IMR-90 (cell line): Measurements from ENCODE around the gene PAQR5. TPM values are rescaled to one million over a fixed set of nuclear protein-coding genes. Genes with fewer than 3 reads are reported as not detected.
A peak's percentile ranks its signal among the peaks of the same experiment; 100 is the strongest.

Experiments
- ATAC-seq: fragments of 200-7000 bp; cut with Tn5 transposase; 2 replicates; pipeline ENCODE4 v1.9.1; 2020; ENCODE audit warnings: low read depth, mild to moderate bottlenecking, moderate library complexity
- BruUV-seq: library from RNA; stranded (reverse); fragments of 400-500 nt; replicated peaks from 2 replicates; lab custom pipeline; 2021; lab: Mats Ljungman, UMichigan
- CTCF ChIA-PET: fragments of 300-600 bp; formaldehyde crosslinking; extraction: SDS; loops from one replicate; lab custom pipeline; 2021; ENCODE audit warnings: antibody characterized with exemption; lab: Yijun Ruan, JAX
- POLR2A ChIA-PET: fragments of 300-600 bp; sonication (Branson Sonifier 250); formaldehyde crosslinking; loops from one replicate; lab custom pipeline; 2022; ENCODE audit warnings: antibody characterized with exemption; ENCODE audit not compliant: unreplicated experiment; lab: Charles Lee
- DNase-seq: peaks from one replicate; pipeline ENCODE4 v3.0.0; 2013
- H2AFZ ChIP-seq: replicated peaks from 2 replicates; pipeline ENCODE3; 2013; ENCODE audit warnings: low read length, mild to moderate bottlenecking; ENCODE audit not compliant: poor library complexity
- H2AK5ac ChIP-seq: 2 replicates; pipeline ENCODE4 v1.6.1; 2013; ENCODE audit warnings: low read depth, low read length, inconsistent platforms
- H2AK9ac ChIP-seq: replicated peaks from 2 replicates; pipeline ENCODE3; 2013; ENCODE audit warnings: mild to moderate bottlenecking, low read depth, low read length, moderate library complexity; ENCODE audit not compliant: poor library complexity
- H2BK120ac ChIP-seq: 2 replicates; pipeline ENCODE4 v1.6.1; 2013; ENCODE audit warnings: low read depth, low read length, inconsistent platforms
- H2BK15ac ChIP-seq: 3 replicates; pipeline ENCODE4 v1.6.1; 2013; ENCODE audit warnings: low read depth, low read length, inconsistent platforms
- H2BK20ac ChIP-seq: 2 replicates; pipeline ENCODE4 v1.6.1; 2013; ENCODE audit warnings: low read depth, mild to moderate bottlenecking, inconsistent platforms, low read length, moderate library complexity
- H2BK5ac ChIP-seq: 2 replicates; pipeline ENCODE4 v1.6.1; 2013; ENCODE audit warnings: mild to moderate bottlenecking, low read depth, low read length, inconsistent platforms; ENCODE audit not compliant: poor library complexity, severe bottlenecking
- H3K14ac ChIP-seq: replicated peaks from 2 replicates; pipeline ENCODE4 v1.6.1; 2013; ENCODE audit warnings: low read depth, low read length, inconsistent platforms
- H3K18ac ChIP-seq: 2 replicates; pipeline ENCODE4 v1.6.1; 2013; ENCODE audit warnings: low read depth, low read length, control low read depth
- H3K23ac ChIP-seq: 2 replicates; pipeline ENCODE4 v1.6.1; 2013; ENCODE audit warnings: low read depth, low read length, inconsistent platforms
- H3K27ac ChIP-seq: 2 replicates; pipeline ENCODE4 v1.5.1; 2013; ENCODE audit warnings: mild to moderate bottlenecking, control low read depth, low read length; ENCODE audit not compliant: insufficient read depth
- H3K27me3 ChIP-seq: 2 replicates; pipeline ENCODE4 v1.6.1; 2013; ENCODE audit warnings: low read length; ENCODE audit not compliant: control insufficient read depth, insufficient read depth
- H3K36me3 ChIP-seq: 2 replicates; pipeline ENCODE4 v1.6.1; 2013; ENCODE audit warnings: low read length, mixed read lengths; ENCODE audit not compliant: control insufficient read depth, insufficient read depth
- H3K4ac ChIP-seq: 2 replicates; pipeline ENCODE4 v1.6.1; 2013; ENCODE audit warnings: low read depth, low read length, inconsistent platforms
- H3K4me1 ChIP-seq: 2 replicates; pipeline ENCODE4 v1.6.1; 2013; ENCODE audit warnings: low read length, mixed read lengths; ENCODE audit not compliant: control insufficient read depth, insufficient read depth
- H3K4me2 ChIP-seq: 2 replicates; pipeline ENCODE4 v1.6.1; 2013; ENCODE audit warnings: low read depth, mild to moderate bottlenecking, control low read depth, low read length, moderate library complexity
- H3K4me3 ChIP-seq: 2 replicates; pipeline ENCODE4 v1.5.1; 2013; ENCODE audit warnings: low read depth, mild to moderate bottlenecking, control low read depth, low read length, moderate library complexity; ENCODE audit not compliant: insufficient read depth
- H3K56ac ChIP-seq: 2 replicates; pipeline ENCODE4 v1.6.1; 2013; ENCODE audit warnings: low read length, inconsistent platforms; ENCODE audit not compliant: insufficient read depth; ENCODE audit errors: extremely low read depth
- H3K79me1 ChIP-seq, 2 experiments: 2 replicates each; pipeline ENCODE4 v1.6.1; 2013; ENCODE audit warnings: low read length in 2 of 2, inconsistent platforms in 1 of 2, low read depth in 1 of 2
- H3K9ac ChIP-seq: 2 replicates; pipeline ENCODE4 v1.6.1; 2013; ENCODE audit warnings: low read depth, low read length, control low read depth
- H3K9me1 ChIP-seq: 2 replicates; pipeline ENCODE4 v1.6.1; 2013; ENCODE audit warnings: low read length, inconsistent platforms; ENCODE audit not compliant: insufficient read depth
- H3K9me3 ChIP-seq: 2 replicates; pipeline ENCODE4 v1.6.1; 2013; ENCODE audit warnings: low read length; ENCODE audit not compliant: control insufficient read depth, insufficient read depth
- H4K20me1 ChIP-seq: 2 replicates; pipeline ENCODE4 v1.6.1; 2013; ENCODE audit warnings: low read length, inconsistent platforms; ENCODE audit not compliant: insufficient read depth
- H4K5ac ChIP-seq: 2 replicates; pipeline ENCODE4 v1.6.1; 2013; ENCODE audit warnings: mild to moderate bottlenecking, low read depth, low read length, control low read depth
- H4K8ac ChIP-seq, 2 experiments: 2 replicates each; pipeline ENCODE4 v1.6.1; 2013; ENCODE audit warnings: low read depth in 2 of 2, low read length in 2 of 2, control low read depth in 1 of 2, inconsistent platforms in 1 of 2
- H4K91ac ChIP-seq: 2 replicates; pipeline ENCODE4 v1.6.1; 2013; ENCODE audit warnings: low read depth, low read length, inconsistent platforms; ENCODE audit not compliant: insufficient read depth
- CTCF ChIP-seq: conservative IDR thresholded peaks from 2 replicates; pipeline ENCODE4 v1.5.1; 2012; ENCODE audit warnings: mild to moderate bottlenecking, low read depth, low read length, improper control_type of control experiment
- MXI1 ChIP-seq: IDR thresholded peaks from 2 replicates; pipeline ENCODE4 v1.6.1; 2012; ENCODE audit warnings: low read depth, mild to moderate bottlenecking, low read length, moderate library complexity, borderline replicate concordance
- RAD21 ChIP-seq: IDR thresholded peaks from 2 replicates; pipeline ENCODE4 v1.6.1; 2012; ENCODE audit warnings: low read length, improper control_type of control experiment
- SMC3 ChIP-seq: fragments of 150-350 bp; IDR thresholded peaks from 2 replicates; pipeline ENCODE4 v1.6.1; 2016; ENCODE audit warnings: low read depth, mild to moderate bottlenecking, antibody characterized with exemption, low read length, moderate library complexity
- WGBS, 2 experiments: methylation state at CpG; one replicate each; pipeline versions ENCODE4 v1.1.5 to v1.1.7; 2013; ENCODE audit warnings: missing lambda C conversion rate in 2 of 2; ENCODE audit not compliant: insufficient read length in 1 of 2; ENCODE audit errors: extremely low coverage in 2 of 2; 5-methylcytosine and 5-hydroxymethylcytosine counted together
- dilution Hi-C: fragments of 300-500 bp; cut with HindIII; formaldehyde crosslinking; loops from one replicate; pipeline ENCODE4 v1.14.3; 2018; ENCODE audit warnings: low sequenced_read_pairs; ENCODE audit not compliant: unreplicated experiment
- in situ Hi-C: fragments of 300-500 bp; cut with MboI; formaldehyde crosslinking; loops from 3 replicates; pipeline ENCODE4 v1.14.3; 2019; ENCODE audit warnings: low sequenced_read_pairs, inconsistent platforms, mixed read lengths
- intact Hi-C: fragments of 100-400 bp; cut with micrococcal nuclease; formaldehyde crosslinking; loops from 2 replicates; pipeline ENCODE4 v1.10.0; 2022
- polyA plus RNA-seq, 3 experiments: library from polyadenylated mRNA; depleted of rRNA; stranded (reverse); fragments of >200 nt; gene quantifications; 2 replicates each; pipeline ENCODE4 v1.2.3, GENCODE V29; 2012; ENCODE audit warnings: low replicate concordance in 1 of 3
- total RNA-seq: library from RNA; depleted of rRNA; stranded (reverse); fragments of >200 nt; gene quantifications from 2 replicates; pipeline ENCODE4 v1.2.3, GENCODE V29; 2012

PAQR5 gene
- total and polyA plus RNA-seq, 2 of the 4 experiments (the other 2 are of a cell fraction) = 2.3 to 2.7 TPM

DNA sequence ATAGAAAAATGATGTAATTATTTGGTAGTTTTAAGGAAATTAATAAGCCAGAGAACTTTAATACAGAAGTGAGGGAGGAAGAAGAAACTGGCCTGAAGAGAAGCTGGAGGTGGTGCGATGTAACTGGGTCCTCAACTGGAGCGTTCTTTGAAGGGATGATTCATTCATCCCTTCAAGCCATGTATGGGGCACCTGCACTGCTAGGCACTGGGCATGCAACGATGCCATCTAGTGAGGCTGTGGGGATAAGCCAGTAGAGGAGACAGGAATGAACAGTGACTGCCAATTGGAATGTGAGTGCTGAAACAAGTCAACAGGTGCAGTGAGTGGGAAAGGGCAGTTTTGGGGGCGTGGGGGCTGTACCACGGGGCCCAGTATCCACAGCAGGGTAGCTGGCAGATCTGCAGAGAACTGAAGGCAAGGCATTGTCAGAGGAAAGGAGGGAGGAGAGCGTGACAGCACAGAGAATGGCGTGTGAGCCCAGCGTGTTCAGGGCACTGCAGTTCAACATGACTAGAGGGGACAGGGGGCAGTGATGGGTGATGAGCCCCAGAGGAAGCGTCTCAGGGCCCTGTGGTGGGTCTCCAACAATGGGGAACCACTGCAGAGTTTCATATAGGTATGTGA is 111.6 kb downstream of the PAQR5 start:
- H3K79me1 ChIP-seq = peaks cover 32 to 62% of the 10 kb centered on the region in 2 experiments
- no peaks in the 10 kb centered on the region for H3K27me3 ChIP-seq
- no peak overlapping the region for H2BK120ac ChIP-seq
- TF ChIP-seq RAD21 (peak; percentile 58), SMC3 (peak; percentile 33), MXI1 (no peak), CTCF (peak; percentile 45)
- H3K23ac ChIP-seq = no peak overlapping the region
- in situ Hi-C loops (no loop called here), dilution Hi-C loops (no loop called here), intact Hi-C loops (no loop called here)
- H3K4me2 ChIP-seq = no peak overlapping the region
- DNase-seq = peak; percentile 31
- 0 out of 2 replicates have a peak overlapping the region, but pooled peaks have one; percentile 2 for H2AK5ac ChIP-seq
- H3K9me1 ChIP-seq = peaks cover 14% of the 10 kb centered on the region
- peaks cover 39% of the 10 kb centered on the region for H4K20me1 ChIP-seq
- ChIA-PET POLR2A (no interaction called here), CTCF (interaction anchor here (0.6 kb wide), 1 partner anchor 155 kb away, joined by 3 read pairs; no protein-coding TSS in a partner anchor)
- BruUV-seq = no TSS peak
- no peak overlapping the region for H4K5ac ChIP-seq
- H3K14ac ChIP-seq = no peak overlapping the region
- no peak overlapping the region for H3K4me3 ChIP-seq
- H3K18ac ChIP-seq = no peak overlapping the region
- no peak overlapping the region for H2BK20ac ChIP-seq
- 0 out of 2 replicates have a peak, but pooled peaks have one; percentile 5 for ATAC-seq
- H2BK5ac ChIP-seq = no peak overlapping the region
- H3K36me3 ChIP-seq = no peaks in the 10 kb centered on the region
- H3K27ac ChIP-seq = no peak overlapping the region
- H4K91ac ChIP-seq = no peak overlapping the region
- H3K4ac ChIP-seq = no peak overlapping the region
- no peak overlapping the region for H3K9ac ChIP-seq
- H2BK15ac ChIP-seq = no peak overlapping the region
- H3K56ac ChIP-seq = no peak overlapping the region
- no peaks in the 10 kb centered on the region for H3K9me3 ChIP-seq
- H4K8ac ChIP-seq = no peak overlapping the region
- whole genome bisulfite sequencing, 2 experiments = 82% methylated on average over 5 of the region's 9 CpGs; no CpG with 5 or more reads in 1 of the 2 experiments
- H2AK9ac ChIP-seq = peak overlapping the region; percentile 2
- H2AFZ ChIP-seq = no peak overlapping the region
- peaks cover 9% of the 10 kb centered on the region for H3K4me1 ChIP-seq
